CD4-positive, alpha-beta T cell treated with Interferon alpha-2 for 1 hour (primary cell): ENCODE measurements around the gene UNC5A.

Source experiments
- DNase-seq, 2 donors: peaks; one replicate each; pipeline ENCODE4 v3.0.0-alpha.2; 2020 to 2022

Gene UNC5A

GRCh38 chr5:176802116-176802784 is 8.1 kb upstream of the UNC5A start:
- no peak for DNase-seq

GRCh38 chr5:176803068-176803942 is 7.1 kb upstream of the UNC5A start:
- DNase-seq: no peak

GRCh38 chr5:176803943-176804498 is 6.3 kb upstream of the UNC5A start:
- DNase-seq: no peak

GRCh38 chr5:176806137-176806536 is 4.2 kb upstream of the UNC5A start:
- no peak for DNase-seq

GRCh38 chr5:176809544-176810080 is 747 bp upstream of the UNC5A start:
- DNase-seq: no peak

GRCh38 chr5:176810687-176811501 is 535 bp downstream of the UNC5A start:
- no peak for DNase-seq

- no peak for DNase-seq
Observed at GRCh38 chr5:176812269-176813259, 2.2 kb downstream of the UNC5A start.

GRCh38 chr5:176813587-176814312 is 3.4 kb downstream of the UNC5A start:
- no peak for DNase-seq

- DNase-seq: no peak
Observed at GRCh38 chr5:176814313-176814685, 3.9 kb downstream of the UNC5A start.

- DNase-seq: no peak
Observed at GRCh38 chr5:176814836-176815438, 4.6 kb downstream of the UNC5A start.

- DNase-seq: no peak
Observed at GRCh38 chr5:176816043-176816745, 5.8 kb downstream of the UNC5A start.

GRCh38 chr5:176816791-176817347 is 6.5 kb downstream of the UNC5A start:
- DNase-seq: no peak

GRCh38 chr5:176817369-176817840 is 7.0 kb downstream of the UNC5A start:
- no peak for DNase-seq

GRCh38 chr5:176817841-176818377 is 7.5 kb downstream of the UNC5A start:
- peak in 1 of 2 donors; percentile 16 for DNase-seq

- DNase-seq: peak in 1 of 2 donors; percentile 25
Observed at GRCh38 chr5:176818391-176819098, 8.2 kb downstream of the UNC5A start.

GRCh38 chr5:176819476-176819875 is 9.1 kb downstream of the UNC5A start:
- DNase-seq: no peak

GRCh38 chr5:176820937-176821336 is 10.6 kb downstream of the UNC5A start:
- no peak for DNase-seq

- DNase-seq: no peak
Observed at GRCh38 chr5:176821441-176821840, 11.1 kb downstream of the UNC5A start.
